Renal pelvis (tissue), 4 donors: ENCODE measurements around the gene TRANK1. TPM values are rescaled to one million over a fixed set of nuclear protein-coding genes. Genes with fewer than 3 reads are reported as not detected.

Source experiments
- DNase-seq: peaks from one replicate; pipeline ENCODE4 v3.0.0-alpha.2; 2013
- polyA plus RNA-seq, 3 donors: library from polyadenylated mRNA; unstranded; fragments of 120-200 nt; gene quantifications; one replicate each; pipeline ENCODE4 v1.2.1, GENCODE V29; 2013; ENCODE audit not compliant: insufficient read length in 3 of 3

The TRANK1 gene
- polyA plus RNA-seq, 3 donors = 6.8 to 10.0 (median 7.9) TPM

GRCh38 chr3:36803091-36803791 is 141.6 kb downstream of the TRANK1 start:
- DNase-seq = no peak

GRCh38 chr3:36800533-36801116 is 144.2 kb downstream of the TRANK1 start:
- no peak for DNase-seq

- DNase-seq = no peak
Measured at GRCh38 chr3:36796881-36797280, 148.0 kb downstream of the TRANK1 start.

- no peak for DNase-seq
Measured at GRCh38 chr3:36796161-36796560, 148.7 kb downstream of the TRANK1 start.

- no peak for DNase-seq
Measured at GRCh38 chr3:36795622-36796021, 149.2 kb downstream of the TRANK1 start.

GRCh38 chr3:36792342-36792741 is 152.5 kb downstream of the TRANK1 start:
- DNase-seq = peak; percentile 14

GRCh38 chr3:36790765-36791164 is 154.1 kb downstream of the TRANK1 start:
- DNase-seq = no peak

- no peak for DNase-seq
Measured at GRCh38 chr3:36786921-36787890, 157.6 kb downstream of the TRANK1 start.

- no peak for DNase-seq
Measured at GRCh38 chr3:36784138-36784635, 160.7 kb downstream of the TRANK1 start.

GRCh38 chr3:36777424-36778218 is 167.2 kb downstream of the TRANK1 start:
- DNase-seq = no peak

Other genes starting within 250 kb of the TRANK1 start
- gene DCLK3, start 180.5 kb downstream of the TRANK1 start, polyA plus RNA-seq = 1 to 10 TPM in 2 of 3 donors, under 1 TPM in 1; 0.95 to 1.4 (median 1.1) TPM
- 10 to 100 TPM; 47.2 to 55.2 (median 54.7) TPM for gene EPM2AIP1, start 48.1 kb upstream of the TRANK1 start, polyA plus RNA-seq
- gene MLH1, start 48.5 kb upstream of the TRANK1 start, polyA plus RNA-seq = 10 to 100 TPM; 45.4 to 60.5 (median 49.6) TPM
- gene LRRFIP2, start 229.5 kb upstream of the TRANK1 start, polyA plus RNA-seq = 10 to 100 TPM; 38.1 to 40.5 (median 39.8) TPM